ENCODE results near the gene ARHGAP10.

The ARHGAP10 gene

GRCh38 chr4:147732518-147733235, 789 bp downstream of the ARHGAP10 start:
- no peak for DNase-seq (ENCODE audit: low read depth in 2 of 2)

GRCh38 chr4:147733716-147734344, 1.9 kb downstream of the ARHGAP10 start:
- no peak for DNase-seq (ENCODE audit: low read depth in 2 of 2)

GRCh38 chr4:147734496-147734895, 2.6 kb downstream of the ARHGAP10 start:
- DNase-seq (ENCODE audit: low read depth in 2 of 2), result no peak

- DNase-seq (ENCODE audit: low read depth in 2 of 2), result no peak
Observed at GRCh38 chr4:147735413-147736301, 3.8 kb downstream of the ARHGAP10 start.

GRCh38 chr4:147736458-147736857, 4.6 kb downstream of the ARHGAP10 start:
- DNase-seq (ENCODE audit: low read depth in 2 of 2), result no peak

GRCh38 chr4:147737623-147738022, 5.7 kb downstream of the ARHGAP10 start:
- DNase-seq (ENCODE audit: low read depth in 2 of 2), result no peak

- no peak for DNase-seq (ENCODE audit: low read depth in 2 of 2)
Observed at GRCh38 chr4:147739239-147739823, 7.4 kb downstream of the ARHGAP10 start.

GRCh38 chr4:147740176-147740575, 8.3 kb downstream of the ARHGAP10 start:
- DNase-seq (ENCODE audit: low read depth in 2 of 2), result no peak

GRCh38 chr4:147741190-147741788, 9.4 kb downstream of the ARHGAP10 start:
- no peak for DNase-seq (ENCODE audit: low read depth in 2 of 2)

GRCh38 chr4:147747787-147748454, 16.0 kb downstream of the ARHGAP10 start:
- no peak for DNase-seq (ENCODE audit: low read depth in 2 of 2)

GRCh38 chr4:147749811-147750321, 18.0 kb downstream of the ARHGAP10 start:
- DNase-seq (ENCODE audit: low read depth in 2 of 2), result no peak

- DNase-seq (ENCODE audit: low read depth in 2 of 2), result no peak
Observed at GRCh38 chr4:147753047-147753446, 21.2 kb downstream of the ARHGAP10 start.

GRCh38 chr4:147754037-147754445, 22.2 kb downstream of the ARHGAP10 start:
- no peak for DNase-seq (ENCODE audit: low read depth in 2 of 2)

- DNase-seq (ENCODE audit: low read depth in 2 of 2), result no peak
Observed at GRCh38 chr4:147755561-147756295, 23.8 kb downstream of the ARHGAP10 start.

- no peak for DNase-seq (ENCODE audit: low read depth in 2 of 2)
Observed at GRCh38 chr4:147756417-147756816, 24.5 kb downstream of the ARHGAP10 start.

GRCh38 chr4:147760176-147760575, 28.3 kb downstream of the ARHGAP10 start:
- no peak for DNase-seq (ENCODE audit: low read depth in 2 of 2)

GRCh38 chr4:147760695-147761094, 28.8 kb downstream of the ARHGAP10 start:
- DNase-seq (ENCODE audit: low read depth in 2 of 2), result no peak

- DNase-seq (ENCODE audit: low read depth in 2 of 2), result no peak
Observed at GRCh38 chr4:147761218-147761883, 29.5 kb downstream of the ARHGAP10 start.

GRCh38 chr4:147764337-147764736, 32.4 kb downstream of the ARHGAP10 start:
- DNase-seq (ENCODE audit: low read depth in 2 of 2), result no peak

GRCh38 chr4:147765121-147765529, 33.2 kb downstream of the ARHGAP10 start:
- DNase-seq (ENCODE audit: low read depth in 2 of 2), result no peak
